Activated T-helper 2 cell treated with anti-CD3 and anti-CD28 coated beads, Interferon-gamma antibody, Interleukin-2, Interleukin-4, amounts not matched to agents 10 μg/mL and 5 μg/mL and 100 μg/mL, durations not matched to agents 14 hours and 24 hours and 36 hours (primary cell): ENCODE measurements around the gene LDLRAD2. TPM values are rescaled to one million over a fixed set of nuclear protein-coding genes. Genes with fewer than 3 reads are reported as not detected.

Experiments
- DNase-seq: peaks from one replicate; pipeline ENCODE4 v3.0.0; 2021; ENCODE audit warnings: low spot score
- H3K27ac Mint-ChIP-seq: one replicate; pipeline ENCODE4 v1.8.0; 2021; ENCODE audit warnings: mixed read lengths
- H3K27me3 Mint-ChIP-seq: one replicate; pipeline ENCODE4 v1.8.0; 2021; ENCODE audit warnings: low read depth, mixed read lengths
- H3K36me3 Mint-ChIP-seq: one replicate; pipeline ENCODE4 v1.8.0; 2021; ENCODE audit warnings: low read depth, mixed read lengths
- H3K4me1 Mint-ChIP-seq: one replicate; pipeline ENCODE4 v1.8.0; 2021; ENCODE audit warnings: low read depth, mixed read lengths
- H3K4me3 Mint-ChIP-seq: one replicate; pipeline ENCODE4 v1.8.0; 2021; ENCODE audit warnings: low read depth, mild to moderate bottlenecking, moderate library complexity, mixed read lengths
- H3K9me3 Mint-ChIP-seq: one replicate; pipeline ENCODE4 v1.8.0; 2021; ENCODE audit warnings: mixed read lengths
- intact Hi-C: fragments of 100-400 bp; cut with micrococcal nuclease; formaldehyde crosslinking; loops from one replicate; pipeline ENCODE4 v1.15.1; 2023
- total RNA-seq: library from RNA; stranded (reverse); gene quantifications from 2 replicates; pipeline ENCODE4 v1.2.3, GENCODE V29; 2022

Gene LDLRAD2
- total RNA-seq, 1 donor from 2014 or later = not detected

GRCh38 chr1:21867451-21867996, 55.5 kb downstream of the LDLRAD2 start:
- Mint-ChIP-seq H3K4me3 (no peak overlapping the region), H3K4me1 (no peaks in the 10 kb centered on the region), H3K36me3 (no peaks in the 10 kb centered on the region), H3K9me3 (no peaks in the 10 kb centered on the region), H3K27me3 (no peaks in the 10 kb centered on the region), H3K27ac (no peak overlapping the region)
- intact Hi-C loops = no loop called here
- no peak for DNase-seq

- no peaks in the 10 kb centered on the region for H3K27me3 Mint-ChIP-seq
- no peak overlapping the region for H3K27ac Mint-ChIP-seq
- H3K4me1 Mint-ChIP-seq = no peaks in the 10 kb centered on the region
- H3K4me3 Mint-ChIP-seq = no peak overlapping the region
- no peaks in the 10 kb centered on the region for H3K36me3 Mint-ChIP-seq
- intact Hi-C loops = no loop called here
- H3K9me3 Mint-ChIP-seq = no peaks in the 10 kb centered on the region
- DNase-seq = no peak
These were observed 56.4 kb downstream of the LDLRAD2 start for GRCh38 chr1:21868482-21868881.

DNA sequence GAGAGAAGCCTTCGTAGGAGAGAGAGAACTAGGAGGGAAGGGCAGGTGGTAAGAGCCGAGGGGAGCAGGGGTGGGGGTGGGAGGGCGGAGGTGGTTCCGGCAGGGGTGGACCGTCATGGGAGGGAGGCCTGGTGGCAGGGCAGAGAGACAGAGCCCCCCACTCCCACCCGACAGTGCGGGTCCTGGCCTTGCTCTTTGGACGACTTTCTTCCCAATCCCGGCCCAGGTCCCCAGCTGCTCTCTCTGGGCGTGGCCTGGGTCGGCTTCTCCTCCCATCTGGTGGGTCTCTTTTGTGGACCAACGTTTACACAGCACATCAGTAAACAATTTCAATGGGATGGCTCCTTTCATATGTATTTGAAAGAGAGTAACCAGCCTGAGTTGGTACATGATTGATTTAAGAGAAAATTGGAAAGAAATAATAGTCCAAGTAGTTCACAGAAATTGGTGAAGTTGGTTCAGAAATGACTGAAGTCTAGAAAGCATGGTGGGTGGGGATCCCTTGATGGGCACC, 56.9 kb downstream of the LDLRAD2 start:
- no peaks in the 10 kb centered on the region for H3K36me3 Mint-ChIP-seq
- H3K27ac Mint-ChIP-seq = no peak overlapping the region
- H3K9me3 Mint-ChIP-seq = no peaks in the 10 kb centered on the region
- H3K4me1 Mint-ChIP-seq = no peaks in the 10 kb centered on the region
- intact Hi-C loops = no loop called here
- no peaks in the 10 kb centered on the region for H3K27me3 Mint-ChIP-seq
- H3K4me3 Mint-ChIP-seq = no peak overlapping the region
- DNase-seq = no peak

DNA sequence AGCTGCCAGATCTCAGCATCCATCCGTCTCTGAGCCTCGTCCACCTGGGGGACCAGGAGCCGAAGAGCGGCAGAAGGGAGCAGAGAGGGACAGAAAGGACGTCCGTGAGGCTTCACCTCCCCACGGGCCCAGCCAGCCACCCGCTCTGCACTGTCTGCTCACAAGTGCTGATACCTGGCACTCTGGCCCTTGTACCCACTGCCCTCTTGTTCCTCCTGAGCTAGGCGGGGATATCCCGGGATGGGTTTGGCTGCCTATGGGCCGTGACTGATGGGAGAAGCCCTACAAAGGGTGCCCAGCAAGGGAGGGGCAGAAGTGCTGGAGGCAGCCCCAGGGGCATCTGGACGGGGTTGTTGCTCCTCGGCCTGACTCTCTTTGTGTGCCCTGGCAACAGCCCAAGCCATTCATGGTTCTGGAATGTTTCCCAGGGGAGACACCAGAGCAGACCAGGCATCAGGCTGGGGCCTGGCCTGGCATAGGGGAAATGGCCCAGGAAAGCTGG, 57.6 kb downstream of the LDLRAD2 start:
- H3K4me1 Mint-ChIP-seq = no peaks in the 10 kb centered on the region
- no peaks in the 10 kb centered on the region for H3K27me3 Mint-ChIP-seq
- DNase-seq = no peak
- intact Hi-C loops = no loop called here
- H3K9me3 Mint-ChIP-seq = no peaks in the 10 kb centered on the region
- H3K27ac Mint-ChIP-seq = no peak overlapping the region
- H3K4me3 Mint-ChIP-seq = no peak overlapping the region
- H3K36me3 Mint-ChIP-seq = no peaks in the 10 kb centered on the region

- no peaks in the 10 kb centered on the region for H3K36me3 Mint-ChIP-seq
- no peaks in the 10 kb centered on the region for H3K4me1 Mint-ChIP-seq
- no peaks in the 10 kb centered on the region for H3K27me3 Mint-ChIP-seq
These were observed 58.5 kb downstream of the LDLRAD2 start for GRCh38 chr1:21870611-21871010.

DNA sequence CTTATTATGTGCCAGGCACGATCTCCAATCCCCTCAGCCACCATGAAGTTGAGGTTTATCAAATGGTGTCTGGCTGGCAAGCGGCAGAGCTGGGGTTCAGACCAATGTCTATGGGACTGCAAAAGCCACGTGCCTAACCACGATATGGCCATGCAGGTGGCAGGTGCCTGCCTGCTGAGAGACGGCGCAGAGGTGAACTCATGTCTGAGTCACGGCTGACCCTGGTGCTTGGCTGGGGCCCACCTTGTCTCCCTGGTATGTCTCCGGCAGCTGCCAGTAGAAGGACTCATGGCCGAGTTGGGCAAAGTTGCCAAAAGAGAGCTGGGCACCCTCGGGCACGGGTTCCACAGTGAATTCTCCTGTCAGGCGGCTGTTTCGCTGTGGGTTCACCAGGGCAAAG, 59.9 kb downstream of the LDLRAD2 start:
- no peak for DNase-seq
- Mint-ChIP-seq H3K27ac (no peak overlapping the region), H3K36me3 (no peaks in the 10 kb centered on the region), H3K9me3 (no peaks in the 10 kb centered on the region), H3K4me3 (no peak overlapping the region), H3K27me3 (no peaks in the 10 kb centered on the region), H3K4me1 (no peaks in the 10 kb centered on the region)
- intact Hi-C loops = no loop called here

More at GRCh38 chr1:21870611-21871010, 58.5 kb downstream of the LDLRAD2 start:
- H3K27ac Mint-ChIP-seq = no peak overlapping the region
- DNase-seq = no peak
- no peaks in the 10 kb centered on the region for H3K9me3 Mint-ChIP-seq
- intact Hi-C loops = no loop called here
- no peak overlapping the region for H3K4me3 Mint-ChIP-seq

DNA sequence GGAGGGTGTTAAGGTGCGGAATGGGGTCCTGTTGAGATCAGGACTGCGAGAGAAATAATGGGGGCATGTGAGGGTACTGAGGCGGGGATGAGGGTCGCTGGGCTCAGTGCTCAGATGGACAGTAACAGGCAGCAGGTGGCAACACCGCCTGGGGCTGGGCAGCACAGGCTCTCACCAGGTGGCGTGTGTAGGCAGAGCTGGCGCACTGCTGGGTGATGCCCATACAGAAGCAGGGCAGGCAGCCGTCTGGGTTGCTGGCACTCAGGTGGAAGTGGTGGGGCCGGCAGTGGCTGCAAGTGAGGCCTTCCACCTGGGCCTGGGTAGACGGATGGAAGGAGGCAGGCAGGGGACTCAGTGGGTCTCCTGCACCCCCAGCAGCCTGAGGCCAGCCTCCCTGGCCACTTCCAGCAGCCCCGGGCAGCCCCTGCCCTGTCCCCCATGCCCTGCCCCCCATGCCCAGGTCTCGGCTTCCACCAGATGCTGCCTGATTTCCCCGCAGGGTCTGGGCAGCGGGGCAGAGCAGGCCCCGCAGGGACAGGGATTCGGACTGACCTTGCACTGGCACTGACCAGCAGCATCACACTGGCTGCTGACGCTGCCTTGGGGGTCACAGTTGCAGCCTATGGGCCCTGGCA, 60.5 kb downstream of the LDLRAD2 start:
- no peaks in the 10 kb centered on the region for H3K4me1 Mint-ChIP-seq
- no peaks in the 10 kb centered on the region for H3K9me3 Mint-ChIP-seq
- H3K36me3 Mint-ChIP-seq = no peaks in the 10 kb centered on the region
- no peak overlapping the region for H3K27ac Mint-ChIP-seq
- no peaks in the 10 kb centered on the region for H3K27me3 Mint-ChIP-seq
- DNase-seq = no peak
- intact Hi-C loops = no loop called here
- H3K4me3 Mint-ChIP-seq = no peak overlapping the region

- H3K4me1 Mint-ChIP-seq = no peaks in the 10 kb centered on the region
- no peaks in the 10 kb centered on the region for H3K27me3 Mint-ChIP-seq
- H3K9me3 Mint-ChIP-seq = no peaks in the 10 kb centered on the region
- H3K4me3 Mint-ChIP-seq = no peak overlapping the region
- H3K36me3 Mint-ChIP-seq = no peaks in the 10 kb centered on the region
- DNase-seq = no peak
- intact Hi-C loops = no loop called here
- H3K27ac Mint-ChIP-seq = no peak overlapping the region
These were observed 61.1 kb downstream of the LDLRAD2 start for GRCh38 chr1:21873174-21873573.

GRCh38 chr1:21873761-21874160, 61.7 kb downstream of the LDLRAD2 start:
- no peak overlapping the region for H3K4me3 Mint-ChIP-seq
- no peaks in the 10 kb centered on the region for H3K27me3 Mint-ChIP-seq
- no peaks in the 10 kb centered on the region for H3K36me3 Mint-ChIP-seq
- intact Hi-C loops = no loop called here
- DNase-seq = no peak
- H3K9me3 Mint-ChIP-seq = no peaks in the 10 kb centered on the region
- no peak overlapping the region for H3K27ac Mint-ChIP-seq
- H3K4me1 Mint-ChIP-seq = no peaks in the 10 kb centered on the region

DNA sequence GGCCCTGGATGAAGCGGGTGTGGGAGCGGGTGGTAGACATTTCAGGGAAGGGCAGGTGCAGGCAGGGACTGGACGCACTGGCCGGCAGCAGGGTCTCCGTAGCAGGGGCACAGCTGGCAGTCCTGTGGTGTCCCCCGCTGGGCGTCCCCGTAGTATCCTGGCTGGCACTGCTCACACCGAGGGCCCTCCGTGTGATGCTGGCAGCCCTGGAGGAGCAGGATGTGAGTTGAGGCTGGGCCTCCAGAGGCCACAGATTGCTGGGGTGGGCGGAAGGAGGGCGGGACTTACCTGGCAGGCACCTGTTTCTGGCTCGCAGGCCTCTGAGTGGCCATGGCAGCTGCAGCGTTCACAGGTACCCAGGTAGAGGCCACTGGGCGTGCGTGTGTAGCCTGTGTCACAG, 62.3 kb downstream of the LDLRAD2 start:
- no peaks in the 10 kb centered on the region for H3K36me3 Mint-ChIP-seq
- no peaks in the 10 kb centered on the region for H3K27me3 Mint-ChIP-seq
- intact Hi-C loops = no loop called here
- H3K4me1 Mint-ChIP-seq = no peaks in the 10 kb centered on the region
- no peak overlapping the region for H3K4me3 Mint-ChIP-seq
- no peak overlapping the region for H3K27ac Mint-ChIP-seq
- DNase-seq = no peak
- no peaks in the 10 kb centered on the region for H3K9me3 Mint-ChIP-seq

Other genes starting within 250 kb of the LDLRAD2 start
- gene RAP1GAP, start 142.9 kb upstream of the LDLRAD2 start, total RNA-seq = 0.46 TPM in 2 replicates
- 101 TPM in 2 replicates for gene USP48, start 29.1 kb upstream of the LDLRAD2 start, total RNA-seq
- gene HSPG2, start 125.0 kb downstream of the LDLRAD2 start, total RNA-seq = 3.9 and 4.1 TPM in 2 replicates
- not detected in 2 replicates for gene CELA3B, start 164.8 kb downstream of the LDLRAD2 start, total RNA-seq
- gene CELA3A, start 189.4 kb downstream of the LDLRAD2 start, total RNA-seq = not detected in 2 replicates
- 342 and 350 TPM in 2 replicates for gene CDC42, start 240.4 kb downstream of the LDLRAD2 start, total RNA-seq